ENCODE measurements around the gene OR6J1.
A peak's percentile ranks its signal among the peaks of the same experiment; 100 is the strongest.
"Not testable (repeated sequence)": the region's sequence is repeated elsewhere in the genome, so short reads cannot be mapped to it uniquely, and the experiment has no call there.

Gene OR6J1

GRCh38 chr14:22653012-22653621 is 9.0 kb upstream of the OR6J1 start:
- FAIRE-seq, result peak; percentile 79
- DNase-seq (ENCODE audit: extremely low spot score, insufficient read length, low read depth), result peak; percentile 25

- DNase-seq (ENCODE audit: extremely low spot score, insufficient read length, low read depth), result no peak
- no peak for FAIRE-seq
Observed at GRCh38 chr14:22651586-22651985, 7.4 kb upstream of the OR6J1 start.

- peak; percentile 18 for FAIRE-seq
- no peak for DNase-seq (ENCODE audit: extremely low spot score, insufficient read length, low read depth)
Observed at GRCh38 chr14:22650960-22651521, 6.9 kb upstream of the OR6J1 start.

GRCh38 chr14:22650046-22650739 is 6.0 kb upstream of the OR6J1 start:
- no peak for FAIRE-seq
- DNase-seq (ENCODE audit: extremely low spot score, insufficient read length, low read depth), result no peak

- no peak for FAIRE-seq
- DNase-seq (ENCODE audit: extremely low spot score, insufficient read length, low read depth), result no peak
Observed at GRCh38 chr14:22648506-22648905, 4.4 kb upstream of the OR6J1 start.

- FAIRE-seq (no peak), DNase-seq (ENCODE audit: extremely low spot score, insufficient read length, low read depth) (no peak)
Observed at GRCh38 chr14:22646570-22647254, 2.6 kb upstream of the OR6J1 start.

- FAIRE-seq, result no peak
Observed at GRCh38 chr14:22641846-22642245, 2.3 kb downstream of the OR6J1 start.

GRCh38 chr14:22640192-22640591 is 4.0 kb downstream of the OR6J1 start:
- DNase-seq (ENCODE audit: extremely low spot score, insufficient read length, low read depth) (no peak), FAIRE-seq (no peak)

More at GRCh38 chr14:22641846-22642245, 2.3 kb downstream of the OR6J1 start:
- DNase-seq (ENCODE audit: extremely low spot score, insufficient read length, low read depth), result no peak

- not testable (repeated sequence) for FAIRE-seq; DNase-seq (ENCODE audit: extremely low spot score, insufficient read length, low read depth)
Observed at GRCh38 chr14:22635980-22636379, 8.2 kb downstream of the OR6J1 start.

GRCh38 chr14:22634233-22634900 is 9.8 kb downstream of the OR6J1 start:
- FAIRE-seq, result no peak

GRCh38 chr14:22630486-22630885 is 13.7 kb downstream of the OR6J1 start:
- DNase-seq (ENCODE audit: extremely low spot score, insufficient read length, low read depth), result no peak
- no peak for FAIRE-seq

More at GRCh38 chr14:22634233-22634900, 9.8 kb downstream of the OR6J1 start:
- DNase-seq (ENCODE audit: extremely low spot score, insufficient read length, low read depth), result no peak

GRCh38 chr14:22630066-22630465 is 14.1 kb downstream of the OR6J1 start:
- FAIRE-seq (no peak), DNase-seq (ENCODE audit: extremely low spot score, insufficient read length, low read depth) (no peak)

- DNase-seq (ENCODE audit: extremely low spot score, insufficient read length, low read depth) (no peak), FAIRE-seq (no peak)
Observed at GRCh38 chr14:22629361-22629760, 14.8 kb downstream of the OR6J1 start.

- FAIRE-seq (no peak), DNase-seq (ENCODE audit: extremely low spot score, insufficient read length, low read depth) (no peak)
Observed at GRCh38 chr14:22627506-22628263, 16.5 kb downstream of the OR6J1 start.

GRCh38 chr14:22626590-22626989 is 17.6 kb downstream of the OR6J1 start:
- FAIRE-seq, result no peak
- DNase-seq (ENCODE audit: extremely low spot score, insufficient read length, low read depth), result no peak

GRCh38 chr14:22623047-22623446 is 21.1 kb downstream of the OR6J1 start:
- FAIRE-seq, result no peak
- no peak for DNase-seq (ENCODE audit: extremely low spot score, insufficient read length, low read depth)

- no peak for FAIRE-seq
- DNase-seq (ENCODE audit: extremely low spot score, insufficient read length, low read depth), result no peak
Observed at GRCh38 chr14:22622255-22622654, 21.9 kb downstream of the OR6J1 start.

- not testable (repeated sequence) for FAIRE-seq
Observed at GRCh38 chr14:22615765-22616164, 28.4 kb downstream of the OR6J1 start.

GRCh38 chr14:22614240-22614799 is 29.8 kb downstream of the OR6J1 start:
- FAIRE-seq (no peak), DNase-seq (ENCODE audit: extremely low spot score, insufficient read length, low read depth) (no peak)

More at GRCh38 chr14:22615765-22616164, 28.4 kb downstream of the OR6J1 start:
- not testable (repeated sequence) for DNase-seq (ENCODE audit: extremely low spot score, insufficient read length, low read depth)
